Small intestine (tissue), 7 donors: ENCODE measurements around the gene SH3RF3. TPM values are rescaled to one million over a fixed set of nuclear protein-coding genes. Genes with fewer than 3 reads are reported as not detected.
A peak's percentile ranks its signal among the peaks of the same experiment; 100 is the strongest.

ENCODE experiments used
- DNase-seq, 2 donors: peaks; one replicate each; pipeline versions ENCODE4 v3.0.0 to v3.0.0-alpha.2; 2013
- FAIRE-seq: peaks from 2 replicates; lab custom pipeline; 2012; peaks lifted over from hg19 to GRCh38; lab: Jason Lieb, UNC
- H3K27ac ChIP-seq, 3 donors: one replicate each; pipeline ENCODE4 v1.5.1; 2013; ENCODE audit warnings: low read length in 2 of 3, mild to moderate bottlenecking in 2 of 3, control low read depth in 1 of 3, inconsistent platforms in 1 of 3, low read depth in 1 of 3, moderate library complexity in 1 of 3
- H3K27me3 ChIP-seq, 3 donors: one replicate each; pipeline ENCODE4 v1.6.1; 2013; ENCODE audit warnings: low read length in 3 of 3, inconsistent platforms in 1 of 3; ENCODE audit not compliant: control insufficient read depth in 3 of 3, insufficient read depth in 3 of 3
- H3K36me3 ChIP-seq, 3 donors: one replicate each; pipeline ENCODE4 v1.6.1; 2013; ENCODE audit warnings: low read length in 3 of 3, inconsistent platforms in 1 of 3, low read depth in 1 of 3, mild to moderate bottlenecking in 1 of 3, moderate library complexity in 1 of 3; ENCODE audit not compliant: control insufficient read depth in 3 of 3, insufficient read depth in 2 of 3
- H3K4me1 ChIP-seq, 3 donors: one replicate each; pipeline ENCODE4 v1.6.1; 2013; ENCODE audit warnings: low read length in 2 of 3, inconsistent platforms in 1 of 3, low read depth in 1 of 3, mild to moderate bottlenecking in 1 of 3, moderate library complexity in 1 of 3; ENCODE audit not compliant: control insufficient read depth in 3 of 3, insufficient read depth in 2 of 3
- H3K4me3 ChIP-seq, 3 donors: one replicate each; pipeline ENCODE4 v1.5.1; 2013; ENCODE audit warnings: low read length in 3 of 3, control low read depth in 1 of 3, inconsistent platforms in 1 of 3, low read depth in 1 of 3, mild to moderate bottlenecking in 1 of 3, moderate library complexity in 1 of 3
- H3K9me3 ChIP-seq, 2 donors: one replicate each; pipeline ENCODE4 v1.6.1; 2013; ENCODE audit warnings: low read depth in 1 of 2, low read length in 1 of 2; ENCODE audit not compliant: control insufficient read depth in 2 of 2, insufficient read depth in 1 of 2
- WGBS, 3 donors: extraction: QIAGEN DNeasy Blood & Tissue Kit; methylation state at CpG; one replicate each; pipeline ENCODE4 v1.1.7; 2013; 5-methylcytosine and 5-hydroxymethylcytosine counted together
- polyA plus RNA-seq, 4 donors: library from polyadenylated mRNA; stranded (reverse) in 3 of 4; unstranded in 1 of 4; fragments of 200-250 nt in 3 of 4; fragments of 120-200 nt in 1 of 4; gene quantifications; one replicate each; pipeline versions ENCODE4 v1.2.1 to v1.2.3, GENCODE V29; 2013
- donor health status: healthy with polysubstance abuse.
- donor health status: control.
- donor health status: control.
- donor health status: Bipolar disorder and iron deficiency.
- donor health status: healthy.

SH3RF3 gene
- polyA plus RNA-seq, 4 donors = 0.22 to 3.9 (median 1.2) TPM

GRCh38 chr2:109209941-109210340, 80.9 kb downstream of the SH3RF3 start:
- 88 to 93% (median 89%) methylated on average over 7 of the region's 7 CpGs for WGBS, 3 donors
- FAIRE-seq (no peak), DNase-seq (no peak)
- Histone ChIP-seq H3K4me3 (no peak overlapping the region), H3K27me3 (peaks cover 0 to 18% (median 5%) of the 10 kb centered on the region in 3 donors), H3K36me3 (no peaks in the 10 kb centered on the region), H3K4me1 (peaks cover 0 to 3% (median 0%) of the 10 kb centered on the region in 3 donors), H3K9me3 (peaks cover 2 to 6% of the 10 kb centered on the region in 2 donors), H3K27ac (no peak overlapping the region)

GRCh38 chr2:109210431-109211200, 81.6 kb downstream of the SH3RF3 start:
- no peak for DNase-seq
- WGBS, 3 donors = 44 to 49% (median 45%) methylated on average over 7 of the region's 7 CpGs
- FAIRE-seq = no peak
- Histone ChIP-seq H3K9me3 (peaks cover 2 to 6% of the 10 kb centered on the region in 2 donors), H3K36me3 (no peaks in the 10 kb centered on the region), H3K4me3 (no peak overlapping the region), H3K27ac (peak overlapping the region in 1 of 3 donors; percentile 27), H3K4me1 (peaks cover 0 to 3% (median 0%) of the 10 kb centered on the region in 3 donors), H3K27me3 (peaks cover 0 to 18% (median 5%) of the 10 kb centered on the region in 3 donors)

DNA sequence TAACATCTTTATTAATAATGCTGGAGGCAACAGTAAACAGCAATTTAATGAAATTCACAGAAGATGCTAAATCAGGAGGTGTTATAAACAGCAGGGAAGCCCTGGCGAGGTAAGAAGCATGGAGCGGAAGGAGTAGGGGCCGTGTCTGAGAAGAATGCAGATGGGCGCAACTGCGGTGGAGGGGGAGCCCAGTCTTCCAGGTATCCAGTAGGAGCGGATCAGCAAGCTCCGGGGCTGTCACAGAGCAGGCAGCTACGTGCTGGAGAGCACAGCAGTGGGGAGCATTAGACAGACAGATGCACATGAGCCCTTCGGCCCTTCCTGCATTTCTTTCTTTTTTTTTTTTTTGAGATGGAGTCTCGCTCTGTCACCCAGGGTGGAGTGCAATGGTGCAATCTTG, 82.3 kb downstream of the SH3RF3 start:
- Histone ChIP-seq H3K9me3 (peaks cover 2 to 6% of the 10 kb centered on the region in 2 donors), H3K4me3 (no peak overlapping the region), H3K36me3 (no peaks in the 10 kb centered on the region), H3K27ac (no peak overlapping the region), H3K27me3 (peaks cover 0 to 18% (median 5%) of the 10 kb centered on the region in 3 donors), H3K4me1 (peaks cover 0 to 3% (median 0%) of the 10 kb centered on the region in 3 donors)
- FAIRE-seq (no peak), DNase-seq (no peak)
- WGBS, 3 donors = 65 to 81% (median 76%) methylated on average over 10 of the region's 10 CpGs

GRCh38 chr2:109212836-109213563, 84.0 kb downstream of the SH3RF3 start:
- WGBS, 3 donors = 84 to 91% (median 90%) methylated on average over 10 of the region's 10 CpGs

DNA sequence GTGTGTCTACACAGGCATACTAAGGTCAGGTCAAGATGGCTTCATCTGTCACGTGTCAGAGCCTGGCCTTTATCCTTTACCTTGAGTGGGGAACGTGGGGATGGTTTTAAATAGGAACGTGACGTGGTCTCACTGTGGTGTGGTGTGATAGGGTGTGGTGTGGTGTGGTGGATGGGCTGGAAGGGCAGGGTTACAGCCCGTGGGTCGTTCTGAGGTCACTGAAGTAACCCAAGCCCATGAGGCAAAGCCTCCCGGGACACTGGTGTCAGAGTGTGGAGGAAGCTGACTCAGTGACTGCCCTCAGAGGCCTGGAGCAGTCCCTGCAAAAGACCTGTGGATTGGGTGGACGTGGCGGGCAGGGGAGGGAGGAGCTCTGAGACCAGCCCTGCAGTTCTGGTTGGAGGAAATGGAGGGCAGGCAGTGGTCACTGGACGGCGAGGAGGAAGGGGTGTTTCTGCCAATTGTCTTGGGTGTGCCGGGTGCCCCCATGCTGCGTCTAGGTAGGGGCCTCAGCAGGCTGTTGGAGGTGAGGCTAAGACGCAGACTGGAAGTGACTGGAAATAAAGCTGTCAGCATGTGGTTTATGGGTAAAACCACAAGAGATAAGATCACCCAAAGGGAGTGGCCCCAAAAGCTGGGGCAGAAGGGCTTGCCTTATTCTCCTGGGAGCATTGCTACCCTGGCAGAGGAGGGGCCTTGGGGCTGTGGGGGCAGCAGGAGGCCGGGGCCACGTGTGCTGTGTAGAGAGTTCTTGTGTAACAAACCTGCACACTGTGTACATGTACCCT, 84.8 kb downstream of the SH3RF3 start:
- H3K9me3 ChIP-seq = no peaks in the 10 kb centered on the region
- DNase-seq (peak; percentile 14 to 33), FAIRE-seq (no peak)
- H3K27ac ChIP-seq = no peak overlapping the region
- H3K36me3 ChIP-seq = no peaks in the 10 kb centered on the region
- WGBS, 3 donors = 34 to 48% (median 39%) methylated on average over 16 of the region's 16 CpGs
- no peak overlapping the region for H3K4me3 ChIP-seq
- peaks cover 0 to 3% (median 1%) of the 10 kb centered on the region in 3 donors for H3K4me1 ChIP-seq
- H3K27me3 ChIP-seq = peaks cover 0 to 12% (median 5%) of the 10 kb centered on the region in 3 donors

More at GRCh38 chr2:109212836-109213563, 84.0 kb downstream of the SH3RF3 start:
- peaks cover 0 to 3% (median 0%) of the 10 kb centered on the region in 3 donors for H3K4me1 ChIP-seq
- FAIRE-seq (no peak), DNase-seq (no peak)
- no peak overlapping the region for H3K4me3 ChIP-seq
- H3K27ac ChIP-seq = no peak overlapping the region
- H3K27me3 ChIP-seq = peaks cover 0 to 17% (median 5%) of the 10 kb centered on the region in 3 donors
- no peaks in the 10 kb centered on the region for H3K36me3 ChIP-seq
- peaks cover 2 to 5% of the 10 kb centered on the region in 2 donors for H3K9me3 ChIP-seq

GRCh38 chr2:109214651-109215371, 85.8 kb downstream of the SH3RF3 start:
- H3K9me3 ChIP-seq = no peaks in the 10 kb centered on the region
- no peak overlapping the region for H3K4me3 ChIP-seq
- WGBS, 3 donors = 78 to 88% (median 78%) methylated on average over 11 of the region's 11 CpGs
- H3K27me3 ChIP-seq = peaks cover 0 to 8% (median 5%) of the 10 kb centered on the region in 3 donors
- no peak for FAIRE-seq
- no peak for DNase-seq
- peaks cover 0 to 3% (median 0%) of the 10 kb centered on the region in 3 donors for H3K4me1 ChIP-seq
- H3K36me3 ChIP-seq = no peaks in the 10 kb centered on the region
- peak overlapping the region in 1 of 3 donors; percentile 9 for H3K27ac ChIP-seq

- DNase-seq = no peak
- H3K27ac ChIP-seq = peak overlapping the region in 1 of 3 donors; percentile 1
- WGBS, 3 donors = 93 to 96% (median 96%) methylated on average over 11 of the region's 11 CpGs
- no peaks in the 10 kb centered on the region for H3K36me3 ChIP-seq
- no peak overlapping the region for H3K4me3 ChIP-seq
- no peaks in the 10 kb centered on the region for H3K9me3 ChIP-seq
- peaks cover 0 to 3% (median 0%) of the 10 kb centered on the region in 3 donors for H3K4me1 ChIP-seq
- no peak for FAIRE-seq
- peaks cover 0 to 4% (median 2%) of the 10 kb centered on the region in 3 donors for H3K27me3 ChIP-seq
Observed at GRCh38 chr2:109215866-109216265, 86.9 kb downstream of the SH3RF3 start.
